HepG2 (cell line): ENCODE results near the gene CPED1. TPM values are rescaled to one million over a fixed set of nuclear protein-coding genes. Genes with fewer than 3 reads are reported as not detected.
A peak's percentile ranks its signal among the peaks of the same experiment; 100 is the strongest.

Experiments used
- ATAC-seq: fragments of 200-7000 bp; cut with Tn5 transposase; 3 replicates; pipeline ENCODE4 v1.9.1; 2020; ENCODE audit warnings: mild to moderate bottlenecking, moderate library complexity
- BruUV-seq: library from RNA; stranded (reverse); fragments of 400-500 nt; replicated peaks from 2 replicates; lab custom pipeline; 2021; lab: Mats Ljungman, UMichigan
- CTCF ChIA-PET: fragments of 300-600 bp; formaldehyde crosslinking; extraction: SDS; loops from one replicate; lab custom pipeline; 2021; ENCODE audit warnings: low total read pairs, inconsistent platforms, low intra/inter-chr PET ratio; lab: Yijun Ruan, JAX
- POLR2A ChIA-PET: fragments of 350-600 bp; sonication (Branson Sonifier 250); formaldehyde crosslinking; loops from one replicate; lab custom pipeline; 2020; ENCODE audit warnings: antibody characterized with exemption, inconsistent platforms; lab: Yijun Ruan, JAX
- DNase-seq: peaks from one replicate; pipeline ENCODE4 v3.0.0-alpha.2; 2015; ENCODE audit warnings: low spot score
- FAIRE-seq: peaks from 3 replicates; lab custom pipeline; 2011; peaks lifted over from hg19 to GRCh38; lab: Jason Lieb, UNC
- H2AFZ ChIP-seq: one replicate; pipeline ENCODE4 v1.6.1; 2011; ENCODE audit warnings: low read length, inconsistent platforms
- H3K27ac ChIP-seq: fragments of 300-600 bp; 3 replicates; pipeline ENCODE4 v1.8.0; 2011; ENCODE audit warnings: mixed run types, mild to moderate bottlenecking, mixed read lengths, low read length, inconsistent platforms; ENCODE audit not compliant: insufficient read depth; ENCODE audit errors: extremely low read length
- H3K27me3 ChIP-seq, 2 experiments: fragments of 200-600 bp in 1 of 2; 2 replicates in 1 of 2; 3 replicates in 1 of 2; pipeline versions ENCODE4 v1.6.0 to v1.8.0; 2011; ENCODE audit warnings: low read length in 2 of 2, mild to moderate bottlenecking in 2 of 2, moderate library complexity in 2 of 2, inconsistent platforms in 1 of 2; ENCODE audit not compliant: insufficient read depth in 2 of 2, control insufficient read depth in 1 of 2
- H3K36me3 ChIP-seq, 2 experiments: fragments of 200-600 bp in 1 of 2; replicated peaks in 1 of 2; 2 replicates in 1 of 2; 3 replicates in 1 of 2; pipeline versions ENCODE4 v1.5.1 to v1.8.0; 2011; ENCODE audit warnings: low read length in 2 of 2, inconsistent platforms in 1 of 2; ENCODE audit not compliant: insufficient read depth in 2 of 2, control insufficient read depth in 1 of 2
- H3K4me1 ChIP-seq: 2 replicates; pipeline ENCODE4 v1.5.1; 2012; ENCODE audit warnings: low read length, inconsistent platforms; ENCODE audit not compliant: insufficient read depth
- H3K4me2 ChIP-seq: 2 replicates; pipeline ENCODE4 v1.6.0; 2011; ENCODE audit warnings: low read depth, low read length, inconsistent platforms
- H3K4me3 ChIP-seq, 3 experiments: fragments of 200-600 bp in 1 of 3; sonication (generic), shearing (Covaris generic) in 1 of 3; replicated peaks in 1 of 3; 2 replicates each; pipeline ENCODE4 v1.5.1; 2011 to 2016; ENCODE audit warnings: low read length in 3 of 3, inconsistent platforms in 2 of 3, low read depth in 2 of 3, mild to moderate bottlenecking in 2 of 3, control low read depth in 1 of 3, mixed read lengths in 1 of 3; ENCODE audit not compliant: insufficient read depth in 1 of 3
- H3K79me2 ChIP-seq: one replicate; pipeline ENCODE4 v1.6.1; 2011; ENCODE audit warnings: low read length, inconsistent platforms; ENCODE audit not compliant: insufficient read depth
- H3K9ac ChIP-seq: 2 replicates; pipeline ENCODE4 v1.6.0; 2011; ENCODE audit warnings: mild to moderate bottlenecking, low read depth, low read length, inconsistent platforms; ENCODE audit not compliant: insufficient read depth
- H3K9me3 ChIP-seq: 2 replicates; pipeline ENCODE4 v1.5.1; 2012; ENCODE audit warnings: mild to moderate bottlenecking, low read length
- H4K20me1 ChIP-seq: 2 replicates; pipeline ENCODE4 v1.6.0; 2011; ENCODE audit warnings: inconsistent platforms, mild to moderate bottlenecking, low read length, moderate library complexity; ENCODE audit not compliant: insufficient read depth
- MAFK ChIP-seq, 2 experiments: IDR thresholded peaks in 1 of 2; conservative IDR thresholded peaks in 1 of 2; 2 replicates each; pipeline ENCODE4 v1.6.1; 2011; ENCODE audit warnings: improper control_type of control experiment in 2 of 2, low read length in 2 of 2
- MEIS2 ChIP-seq: sonication (generic); formaldehyde crosslinking; IDR thresholded peaks from 2 replicates; pipeline ENCODE4 v1.9.0; 2021; ENCODE audit warnings: mild to moderate bottlenecking, missing genetic modification reagents
- NFKBIZ ChIP-seq: IDR thresholded peaks from 2 replicates; pipeline ENCODE4 v1.6.1; 2018; ENCODE audit warnings: missing genetic modification reagents, missing compliant biosample characterization
- ZNF713 ChIP-seq: sonication (generic); formaldehyde crosslinking; IDR thresholded peaks from 2 replicates; pipeline ENCODE4 v1.4.0; 2020; ENCODE audit warnings: mild to moderate bottlenecking, missing genetic modification reagents
- WGBS: methylation state at CpG from one replicate; pipeline ENCODE4 v1.1.6; 2017; ENCODE audit warnings: low lambda C conversion rate; 5-methylcytosine and 5-hydroxymethylcytosine counted together
- in situ Hi-C: cut with HindIII; loops from 2 replicates; pipeline ENCODE4 v1.10.0; 2017; ENCODE audit warnings: low pct_unique_long_range_greater_than_20kb; ENCODE audit not compliant: extremely low pct_ligation_motif_present
- intact Hi-C: fragments of 100-400 bp; cut with micrococcal nuclease; formaldehyde crosslinking; loops from one replicate; pipeline ENCODE4 v1.10.0; 2022; ENCODE audit not compliant: unreplicated experiment
- polyA plus RNA-seq, 8 experiments: library from polyadenylated mRNA; depleted of rRNA in 3 of 8; stranded (reverse) in 7 of 8; unstranded in 1 of 8; fragments of >200 nt; fragmentation: Illumina TruSeq in 4 of 8; extraction: Trizol in 4 of 8; gene quantifications; 2 replicates each; pipeline versions ENCODE4 v1.2.1 to v1.2.3, GENCODE V29; 2011 to 2016; ENCODE audit warnings: low read depth in 4 of 8, missing spikeins in 1 of 8, mixed read lengths in 1 of 8; ENCODE audit not compliant: insufficient read depth in 1 of 8
- total RNA-seq, 5 experiments: library from RNA; depleted of rRNA; stranded (reverse); fragments of >200 nt; fragmentation: Illumina TruSeq; extraction: Trizol; gene quantifications; 2 replicates each; pipeline ENCODE4 v1.2.3, GENCODE V29; 2016; ENCODE audit warnings: low read depth in 1 of 5

The CPED1 gene
- total and polyA plus RNA-seq, 2 of the 13 experiments (the other 11 are each of a cell fraction or from before 2014, with no cell fraction given) = 11.5 to 27.0 TPM

DNA sequence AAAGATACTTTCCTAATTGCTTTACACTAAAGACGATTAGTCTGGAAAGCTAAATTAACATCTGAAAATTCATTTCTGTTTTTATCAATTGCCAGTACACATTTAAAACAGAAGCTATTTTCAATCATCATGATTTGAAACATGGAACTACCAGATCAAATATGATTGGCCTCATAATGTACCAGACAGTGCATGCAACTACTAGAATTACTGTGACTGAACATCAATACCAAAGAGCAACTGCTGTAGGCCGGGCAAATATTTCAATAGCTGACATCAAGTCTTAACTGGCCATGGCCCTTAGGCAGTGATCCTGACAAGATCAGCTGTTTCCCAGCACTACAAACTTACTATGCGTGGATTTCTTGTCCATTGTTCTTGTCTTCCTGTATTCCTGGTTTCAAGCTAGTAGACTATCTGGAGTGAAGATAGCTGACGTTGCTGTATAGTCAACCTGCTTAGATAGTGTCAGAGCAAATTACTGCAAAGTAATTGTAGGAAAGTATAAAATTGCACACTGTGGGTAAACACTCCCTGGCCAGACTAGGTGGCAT lies 318.6 kb downstream of the CPED1 start:
- H3K27me3 ChIP-seq = no peaks in the 10 kb centered on the region; a peak in 1 of 5 replicates
- H3K4me3 ChIP-seq = no peak overlapping the region
- no peaks in the 10 kb centered on the region for H3K36me3 ChIP-seq
- H3K9me3 ChIP-seq = no peaks in the 10 kb centered on the region
- no peak overlapping the region for H3K4me2 ChIP-seq
- BruUV-seq = no TSS peak
- no peak overlapping the region for H3K9ac ChIP-seq
- POLR2A ChIA-PET = no interaction called here
- no peaks in the 10 kb centered on the region for H4K20me1 ChIP-seq
- no peak for FAIRE-seq
- CTCF ChIA-PET = no interaction called here
- no peak overlapping the region for H3K27ac ChIP-seq
- no peak for ATAC-seq
- in situ Hi-C loops (no loop called here), intact Hi-C loops (no loop called here)
- TF ChIP-seq MAFK (conservative IDR thresholded peaks at IDR 0.05 in 1 of 2, IDR thresholded peaks at IDR 0.05 in 1 of 2; ENCODE audit: low read length in 2 of 2) = peak; percentile 33 to 47; a peak in 2 of 4 replicates
- no peak for TF ChIP-seq ZNF713 (CRISPR knock-in tag)
- no peaks in the 10 kb centered on the region for H3K79me2 ChIP-seq
- no peak overlapping the region for H2AFZ ChIP-seq
- no peak for DNase-seq
- no peaks in the 10 kb centered on the region for H3K4me1 ChIP-seq
- 7% methylated on average over 4 of the region's 4 CpGs for WGBS

DNA sequence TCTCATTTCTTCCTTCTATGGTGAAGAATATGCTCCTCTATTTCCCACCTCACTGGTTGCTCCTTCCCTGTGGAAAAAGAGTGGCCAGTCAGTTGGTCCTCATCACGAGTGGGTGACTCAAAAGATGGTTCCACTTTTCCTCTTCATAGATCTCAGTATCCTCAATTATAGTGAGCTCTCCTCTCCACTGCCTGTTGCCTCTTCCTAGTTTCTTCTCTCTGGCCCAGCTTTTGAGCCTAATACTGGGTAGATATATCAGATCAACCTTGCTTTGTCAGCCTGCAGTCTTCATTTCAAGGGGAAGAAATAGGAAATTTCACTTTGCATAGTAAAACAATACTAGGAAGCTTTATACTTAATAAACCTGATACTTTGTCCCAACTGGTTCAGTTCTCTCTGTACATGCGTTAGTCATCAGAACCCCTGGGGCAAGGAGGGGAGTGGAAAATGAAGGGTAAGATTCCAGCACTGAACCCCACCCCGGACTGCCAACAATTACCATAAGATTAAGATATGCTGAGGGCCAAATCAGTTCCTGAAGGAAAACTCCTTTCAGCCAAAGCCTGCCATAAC lies 324.8 kb downstream of the CPED1 start:
- no peak overlapping the region for H3K27ac ChIP-seq
- no peak for TF ChIP-seq MEIS2
- TF ChIP-seq NFKBIZ (CRISPR knock-in tag) = no peak
- no peak for DNase-seq
- intact Hi-C loops = no loop called here
- ChIA-PET CTCF (no interaction called here), POLR2A (no interaction called here)
- H3K4me1 ChIP-seq = no peaks in the 10 kb centered on the region
- no peak for ATAC-seq
- H3K79me2 ChIP-seq = no peaks in the 10 kb centered on the region
- no peak for FAIRE-seq
- no peak overlapping the region for H3K4me3 ChIP-seq
- H2AFZ ChIP-seq = no peak overlapping the region
- in situ Hi-C loops = no loop called here
- no TSS peak for BruUV-seq
- H3K36me3 ChIP-seq = no peaks in the 10 kb centered on the region
- no peaks in the 10 kb centered on the region for H3K9me3 ChIP-seq
- no peak overlapping the region for H3K9ac ChIP-seq
- H4K20me1 ChIP-seq = no peaks in the 10 kb centered on the region
- 0% methylated on average over 3 of the region's 3 CpGs for WGBS
- no peak overlapping the region for H3K4me2 ChIP-seq
- H3K27me3 ChIP-seq = peaks cover 0 to 5% of the 10 kb centered on the region in 2 experiments; a peak in 1 of 5 replicates
